ENCODE measurements around the gene CBARP. TPM values are rescaled to one million over a fixed set of nuclear protein-coding genes. Genes with fewer than 3 reads are reported as not detected.
A peak's percentile ranks its signal among the peaks of the same experiment; 100 is the strongest.

The CBARP gene
- total and polyA plus RNA-seq, 9 of the 15 experiments (the other 6 are each of a cell fraction or from before 2014, with no cell fraction given), result 0.03 to 8.9 (median 1.2) TPM; not detected in 1

DNA sequence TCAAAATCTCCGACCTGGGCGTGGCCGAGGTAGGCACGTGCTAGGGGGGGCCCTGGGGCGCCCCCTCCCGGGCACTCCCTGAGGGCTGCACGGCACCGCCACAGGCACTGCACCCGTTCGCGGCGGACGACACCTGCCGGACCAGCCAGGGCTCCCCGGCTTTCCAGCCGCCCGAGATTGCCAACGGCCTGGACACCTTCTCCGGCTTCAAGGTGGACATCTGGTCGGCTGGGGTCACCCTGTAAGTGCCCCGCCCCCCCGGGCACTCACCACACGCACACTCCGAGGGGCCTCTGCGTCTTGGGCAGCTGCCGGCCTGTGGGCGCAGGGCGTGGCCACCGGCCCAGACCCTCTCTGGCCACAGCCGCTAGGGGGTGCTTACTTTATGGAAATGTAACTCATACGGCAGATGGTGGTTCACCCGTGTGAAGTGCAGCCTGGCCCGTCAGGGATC is 17.3 kb downstream of the CBARP start:
- peaks cover 33% of the 10 kb centered on the region for H4K20me1 ChIP-seq (replicated peaks; ENCODE audit: control insufficient read depth, insufficient read depth, low read length)

DNA sequence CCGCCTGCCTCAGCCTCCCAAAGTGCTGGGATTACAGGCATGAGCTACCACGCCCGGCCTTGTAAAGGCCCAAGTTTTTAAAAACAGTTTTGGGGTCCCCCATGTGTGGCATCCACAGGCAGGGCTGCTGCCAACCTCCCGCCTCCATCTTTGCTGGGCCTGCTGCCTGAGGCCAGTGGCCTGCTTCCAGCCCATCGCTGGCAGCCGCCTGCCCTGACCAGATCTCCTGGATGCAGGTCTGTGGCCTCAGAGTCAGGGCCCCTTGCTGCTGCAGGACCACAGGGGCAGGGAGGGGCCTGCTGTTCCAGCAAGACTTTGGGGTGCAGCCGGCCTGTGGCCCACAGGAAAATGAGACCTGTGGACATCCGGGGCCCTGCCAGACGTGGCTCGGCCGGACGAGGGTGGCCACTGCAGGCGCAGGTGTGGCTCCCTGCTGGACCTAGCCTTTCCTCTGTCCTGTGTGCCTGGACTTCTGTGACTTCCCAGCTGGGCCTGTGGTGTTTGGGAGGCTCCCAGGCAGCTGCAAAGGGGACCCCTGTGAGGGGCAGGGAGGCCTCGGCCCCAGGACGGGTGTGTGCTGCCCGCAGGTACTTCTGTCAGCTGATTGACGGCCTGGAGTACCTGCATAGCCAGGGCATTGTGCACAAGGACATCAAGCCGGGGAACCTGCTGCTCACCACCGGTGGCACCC is 17.9 kb downstream of the CBARP start:
- Histone ChIP-seq H3K4me2 (ENCODE audit: insufficient read depth, low read length) (no peak overlapping the region), H3K27ac (ENCODE audit: extremely low read depth, low read depth, low read length) (no peak overlapping the region), H3K27me3 (ENCODE audit: control insufficient read depth in 2 of 2, insufficient read depth in 2 of 2, low read length in 2 of 2) (no peaks in the 10 kb centered on the region), H2AFZ (ENCODE audit: low read depth, low read length) (no peak overlapping the region), H3K4me3 (no peak overlapping the region), H3K9me3 (replicated peaks; ENCODE audit: control insufficient read depth, insufficient read depth, low read depth, low read length) (no peaks in the 10 kb centered on the region), H3K79me2 (ENCODE audit: control insufficient read depth, insufficient read depth, low read length) (peaks cover 64% of the 10 kb centered on the region), H3K9ac (ENCODE audit: insufficient read depth in 1 of 2, low read depth in 2 of 2, low read length in 2 of 2) (no peak overlapping the region; a peak in 1 of 4 replicates), H3K36me3 (ENCODE audit: control insufficient read depth, insufficient read depth, low read length) (peaks cover 80% of the 10 kb centered on the region; the same call in 2 of the 3 replicates), H3K4me1 (replicated peaks in 1 of 2; ENCODE audit: control insufficient read depth in 2 of 2, insufficient read depth in 2 of 2, low read length in 2 of 2) (peaks cover 13 to 89% of the 10 kb centered on the region in 2 experiments; a peak in 4 of 5 replicates), H4K20me1 (replicated peaks; ENCODE audit: control insufficient read depth, insufficient read depth, low read length) (peaks cover 39% of the 10 kb centered on the region), H3K9me1 (ENCODE audit: control insufficient read depth, insufficient read depth, low read length) (peaks cover 8% of the 10 kb centered on the region)
- BruUV-seq (replicated peaks), result no TSS peak
- 98% methylated on average over 13 of the region's 19 CpGs for WGBS (ENCODE audit: insufficient coverage, low coverage, missing lambda C conversion rate)
- ATAC-seq (no peak), FAIRE-seq (no peak), DNase-seq (ENCODE audit: extremely low read depth in 1 of 4, low spot score in 3 of 4) (no peak)
- ChIA-PET CTCF (ENCODE audit: low intra/inter-chr PET ratio) (no interaction called here), POLR2A (interaction anchor here (0.8 kb wide), 1 partner anchor 162 kb away, joined by 4 read pairs; no protein-coding TSS in a partner anchor)
- in situ Hi-C loops (cut with MboI), result no loop called here
- peak; percentile 51 for TF ChIP-seq POLR2G (IDR thresholded peaks at IDR 0.05; ENCODE audit: low read depth, low read length)
- no peak for TF ChIP-seq XRCC4 (IDR thresholded peaks at IDR 0.05; ENCODE audit: extremely low read depth, insufficient read depth, insufficient read length)
- intact Hi-C loops (cut with micrococcal nuclease), result loop anchor here (2.0 kb wide), 1 partner anchor 17 kb away; no protein-coding TSS in a partner anchor

More for the DNA sequence above, 17.3 kb downstream of the CBARP start:
- Histone ChIP-seq H3K9ac (ENCODE audit: insufficient read depth in 1 of 2, low read depth in 2 of 2, low read length in 2 of 2) (peak overlapping the region in 1 of 2 experiments; percentile 35; a peak in 1 of 4 replicates), H3K4me1 (replicated peaks in 1 of 2; ENCODE audit: control insufficient read depth in 2 of 2, insufficient read depth in 2 of 2, low read length in 2 of 2) (peaks cover 13 to 84% of the 10 kb centered on the region in 2 experiments; a peak in 4 of 5 replicates), H2AFZ (ENCODE audit: low read depth, low read length) (no peak overlapping the region), H3K27me3 (ENCODE audit: control insufficient read depth in 2 of 2, insufficient read depth in 2 of 2, low read length in 2 of 2) (no peaks in the 10 kb centered on the region), H3K36me3 (ENCODE audit: control insufficient read depth, insufficient read depth, low read length) (peaks cover 80% of the 10 kb centered on the region; the same call in 2 of the 3 replicates), H3K27ac (ENCODE audit: extremely low read depth, low read depth, low read length) (no peak overlapping the region), H3K4me2 (ENCODE audit: insufficient read depth, low read length) (no peak overlapping the region), H3K9me3 (replicated peaks; ENCODE audit: control insufficient read depth, insufficient read depth, low read depth, low read length) (no peaks in the 10 kb centered on the region), H3K79me2 (ENCODE audit: control insufficient read depth, insufficient read depth, low read length) (peaks cover 58% of the 10 kb centered on the region), H3K4me3 (no peak overlapping the region), H3K9me1 (ENCODE audit: control insufficient read depth, insufficient read depth, low read length) (peaks cover 5% of the 10 kb centered on the region)
- ATAC-seq (no peak), DNase-seq (ENCODE audit: extremely low read depth in 1 of 4, low spot score in 3 of 4) (no peak), FAIRE-seq (no peak)
- POLR2A ChIA-PET, result interaction anchor here (0.8 to 1.0 kb wide), 2 partner anchors 9 to 162 kb away, joined by 3 to 4 read pairs; no protein-coding TSS in a partner anchor
- BruUV-seq (replicated peaks), result no TSS peak
- in situ Hi-C loops (cut with MboI), result no loop called here
- WGBS (ENCODE audit: insufficient coverage, low coverage, missing lambda C conversion rate), result 98% methylated on average over 13 of the region's 33 CpGs
- intact Hi-C loops (cut with micrococcal nuclease), result loop anchor here (2.0 kb wide), 1 partner anchor 16 kb away; no protein-coding TSS in a partner anchor
- CTCF ChIA-PET (ENCODE audit: low intra/inter-chr PET ratio), result interaction anchor here (0.6 kb wide), 1 partner anchor 19 kb away, joined by 3 read pairs; no protein-coding TSS in a partner anchor
- peak; percentile 7; the same call in 1 of the 2 replicates for TF ChIP-seq POLR2G (IDR thresholded peaks at IDR 0.05; ENCODE audit: low read depth, low read length)
- TF ChIP-seq PHTF2 (CRISPR knock-in tag; IDR thresholded peaks at IDR 0.05), result no peak
- TF ChIP-seq ZNF764 (CRISPR knock-in tag; IDR thresholded peaks at IDR 0.05; ENCODE audit: low read depth), result no peak
- peak; percentile 52; the same call in 1 of the 2 replicates for TF ChIP-seq HNRNPL (IDR thresholded peaks at IDR 0.05; ENCODE audit: low read depth, low read length)
- no peak for TF ChIP-seq BRD4 (IDR thresholded peaks at IDR 0.05)
- TF ChIP-seq ZNF232 (CRISPR knock-in tag; IDR thresholded peaks at IDR 0.05), result no peak

Measured in K562 (cell line).